Cardiac muscle cell (in vitro differentiated cells and primary cell): Measurements from ENCODE around the gene COQ4. TPM values are rescaled to one million over a fixed set of nuclear protein-coding genes. Genes with fewer than 3 reads are reported as not detected.
A peak's percentile ranks its signal among the peaks of the same experiment; 100 is the strongest.
"Not testable (repeated sequence)": the region's sequence is repeated elsewhere in the genome, so short reads cannot be mapped to it uniquely, and the experiment has no call there.

Experiments
- DNase-seq, 2 donors: peaks; one replicate each; pipeline versions ENCODE4 v3.0.0 to v3.0.0-alpha.2; 2010 to 2017; ENCODE audit warnings: low read depth in 1 of 2, low spot score in 1 of 2
- H3K27ac ChIP-seq: fragments of 200-600 bp; sonication (generic); 2 replicates; pipeline ENCODE4 v1.5.1; 2016
- H3K27me3 ChIP-seq: fragments of 200-600 bp; sonication (generic); 2 replicates; pipeline ENCODE4 v1.6.0; 2016; ENCODE audit warnings: control low read depth
- H3K36me3 ChIP-seq: fragments of 200-600 bp; sonication (generic); 2 replicates; pipeline ENCODE4 v1.5.1; 2016; ENCODE audit warnings: control low read depth
- H3K4me1 ChIP-seq: fragments of 200-600 bp; sonication (generic); 2 replicates; pipeline ENCODE4 v1.8.1; 2017; ENCODE audit warnings: low read depth, mild to moderate bottlenecking, mixed run types
- H3K4me3 ChIP-seq: fragments of 200-600 bp; sonication (generic); 2 replicates; pipeline ENCODE4 v1.5.1; 2016; ENCODE audit warnings: mild to moderate bottlenecking
- H3K9me3 ChIP-seq: fragments of 200-600 bp; sonication (generic); 2 replicates; pipeline ENCODE4 v1.5.1; 2017; ENCODE audit warnings: low read depth, mild to moderate bottlenecking, control low read depth
- polyA plus RNA-seq: library from polyadenylated mRNA; unstranded; fragments of >200 nt; fragmentation: Nextera tagmentation; extraction: Ambion mirVana; gene quantifications from 2 replicates; pipeline ENCODE4 v1.2.1, GENCODE V29; 2016
- total RNA-seq: library from RNA; depleted of rRNA; stranded (reverse); fragments of >200 nt; gene quantifications from 2 replicates; pipeline ENCODE4 v1.2.3, GENCODE V29; 2016
- TF ChIP-seq, protein P1 (sequence below): IDR thresholded peaks from 2 replicates; pipeline ENCODE4 v1.5.1; 2012; ENCODE audit warnings: low read depth, mild to moderate bottlenecking, low read length

The COQ4 gene
- total and polyA plus RNA-seq, 2 experiments from 2014 or later = 81.1 to 87.1 TPM

DNA sequence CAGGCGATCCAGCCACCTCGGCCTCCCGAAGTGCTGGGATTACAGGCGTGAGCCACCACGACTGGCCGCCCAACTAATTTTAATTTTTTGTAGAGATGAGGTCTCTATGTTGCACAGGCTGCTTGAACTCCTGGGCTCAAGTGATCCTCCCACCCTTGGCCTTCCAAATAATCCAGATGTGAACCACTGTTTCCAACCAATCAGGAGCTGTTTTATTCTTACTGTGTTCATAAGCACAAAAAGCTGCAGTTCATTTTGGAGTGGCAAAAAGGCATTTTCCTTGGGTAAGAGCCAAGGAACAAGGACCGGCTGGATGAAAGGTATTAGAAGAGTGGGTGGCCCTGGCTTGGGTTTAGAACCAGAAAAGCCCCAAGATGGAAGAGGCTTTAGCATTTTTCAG is 12.5 kb downstream of the COQ4 start:
- no peaks in the 10 kb centered on the region for H3K9me3 ChIP-seq
- H3K27ac ChIP-seq = no peak overlapping the region
- H3K36me3 ChIP-seq = peaks cover 3% of the 10 kb centered on the region
- no peak for DNase-seq
- no peak overlapping the region for H3K4me3 ChIP-seq
- H3K27me3 ChIP-seq = no peaks in the 10 kb centered on the region
- H3K4me1 ChIP-seq = no peaks in the 10 kb centered on the region
- TF ChIP-seq, protein P1, sequence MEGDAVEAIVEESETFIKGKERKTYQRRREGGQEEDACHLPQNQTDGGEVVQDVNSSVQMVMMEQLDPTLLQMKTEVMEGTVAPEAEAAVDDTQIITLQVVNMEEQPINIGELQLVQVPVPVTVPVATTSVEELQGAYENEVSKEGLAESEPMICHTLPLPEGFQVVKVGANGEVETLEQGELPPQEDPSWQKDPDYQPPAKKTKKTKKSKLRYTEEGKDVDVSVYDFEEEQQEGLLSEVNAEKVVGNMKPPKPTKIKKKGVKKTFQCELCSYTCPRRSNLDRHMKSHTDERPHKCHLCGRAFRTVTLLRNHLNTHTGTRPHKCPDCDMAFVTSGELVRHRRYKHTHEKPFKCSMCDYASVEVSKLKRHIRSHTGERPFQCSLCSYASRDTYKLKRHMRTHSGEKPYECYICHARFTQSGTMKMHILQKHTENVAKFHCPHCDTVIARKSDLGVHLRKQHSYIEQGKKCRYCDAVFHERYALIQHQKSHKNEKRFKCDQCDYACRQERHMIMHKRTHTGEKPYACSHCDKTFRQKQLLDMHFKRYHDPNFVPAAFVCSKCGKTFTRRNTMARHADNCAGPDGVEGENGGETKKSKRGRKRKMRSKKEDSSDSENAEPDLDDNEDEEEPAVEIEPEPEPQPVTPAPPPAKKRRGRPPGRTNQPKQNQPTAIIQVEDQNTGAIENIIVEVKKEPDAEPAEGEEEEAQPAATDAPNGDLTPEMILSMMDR = no peak

DNA sequence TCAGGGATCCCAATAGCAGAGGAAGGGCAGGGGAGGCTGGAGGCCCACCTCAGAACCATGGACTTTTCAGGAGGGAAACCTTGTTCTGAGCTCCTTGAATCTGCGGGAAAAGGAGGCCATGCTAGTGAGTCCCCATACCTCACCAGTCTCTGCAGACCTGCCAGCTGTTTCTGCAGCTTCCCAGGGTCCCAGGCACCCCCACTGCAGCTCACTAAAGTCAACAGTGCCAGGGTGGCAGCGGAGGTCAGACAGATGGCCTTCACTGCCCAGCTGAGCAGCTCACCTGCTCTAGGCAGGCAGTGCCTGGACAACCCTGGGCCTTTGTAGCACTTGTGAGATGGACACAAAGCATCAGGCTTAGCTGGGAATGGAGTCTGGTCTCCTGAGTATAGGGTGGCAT is 13.3 kb downstream of the COQ4 start:
- H3K4me3 ChIP-seq = no peak overlapping the region
- no peaks in the 10 kb centered on the region for H3K27me3 ChIP-seq
- H3K27ac ChIP-seq = no peak overlapping the region
- peaks cover 3% of the 10 kb centered on the region for H3K36me3 ChIP-seq
- H3K4me1 ChIP-seq = no peaks in the 10 kb centered on the region
- H3K9me3 ChIP-seq = no peaks in the 10 kb centered on the region
- no peak for DNase-seq
- TF ChIP-seq, protein P1 = no peak

DNA sequence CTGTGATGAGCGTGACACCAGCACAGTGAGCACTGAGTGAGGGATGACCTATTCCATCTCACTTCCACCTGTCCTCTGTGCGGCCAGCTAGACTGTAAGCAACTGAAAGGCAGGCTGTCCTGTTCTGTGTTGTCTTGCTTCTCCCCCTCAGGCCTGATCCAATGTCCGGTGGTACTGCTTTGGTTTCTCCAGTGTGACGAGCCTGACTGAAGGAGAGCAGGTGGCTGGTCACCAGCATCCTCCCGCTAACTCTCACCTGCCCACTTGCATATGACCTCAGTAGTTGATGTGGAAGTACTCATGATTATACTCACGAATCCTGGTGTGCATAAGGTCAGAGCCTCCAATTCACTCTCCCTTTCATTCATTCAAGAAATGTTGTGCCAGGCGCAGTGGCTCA is 15.3 kb downstream of the COQ4 start:
- Histone ChIP-seq H3K36me3 (no peaks in the 10 kb centered on the region), H3K4me3 (no peak overlapping the region), H3K27me3 (no peaks in the 10 kb centered on the region), H3K4me1 (no peaks in the 10 kb centered on the region), H3K9me3 (no peaks in the 10 kb centered on the region), H3K27ac (no peak overlapping the region)
- TF ChIP-seq, protein P1 = no peak
- DNase-seq = no peak

DNA sequence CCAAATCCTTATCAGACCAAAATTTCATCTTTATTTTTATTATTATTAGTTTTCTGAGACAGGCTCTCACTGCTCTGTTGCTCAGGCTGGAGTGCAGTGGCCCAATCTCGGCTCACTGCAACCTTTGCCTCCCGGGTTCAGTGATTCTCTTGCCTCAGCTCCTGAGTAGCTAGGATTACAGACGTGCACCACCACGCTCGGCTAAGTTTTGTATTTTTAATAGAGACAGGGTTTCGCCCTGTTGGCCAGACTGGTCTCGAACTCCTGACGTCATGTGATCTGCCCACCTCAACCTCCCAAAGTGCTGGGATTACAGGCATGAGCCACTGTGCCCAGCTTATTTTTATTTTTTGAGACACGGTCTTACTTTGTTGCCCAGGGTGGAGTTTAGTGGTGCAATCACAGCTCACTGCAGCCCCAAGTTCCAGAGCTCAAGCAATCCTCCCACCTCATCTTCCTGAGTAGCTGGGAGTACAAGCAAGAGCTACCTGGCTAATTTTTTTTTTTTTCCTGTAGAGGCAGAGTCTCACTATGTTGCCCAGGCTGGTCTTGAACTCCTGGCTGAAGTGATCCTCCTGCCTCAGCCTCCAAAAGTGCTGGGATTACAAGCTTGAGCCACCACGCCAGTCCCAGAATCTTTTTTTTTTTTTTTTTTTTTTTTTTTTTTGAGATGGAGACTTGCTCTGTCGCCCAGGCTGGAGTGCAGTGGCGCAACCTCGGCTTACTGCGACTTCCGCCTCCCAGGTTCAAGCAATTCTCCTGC is 16.4 kb downstream of the COQ4 start:
- H3K4me1 ChIP-seq, H3K27me3 ChIP-seq, H3K27ac ChIP-seq, H3K36me3 ChIP-seq, H3K4me3 ChIP-seq, H3K9me3 ChIP-seq, DNase-seq: not testable (repeated sequence)

DNA sequence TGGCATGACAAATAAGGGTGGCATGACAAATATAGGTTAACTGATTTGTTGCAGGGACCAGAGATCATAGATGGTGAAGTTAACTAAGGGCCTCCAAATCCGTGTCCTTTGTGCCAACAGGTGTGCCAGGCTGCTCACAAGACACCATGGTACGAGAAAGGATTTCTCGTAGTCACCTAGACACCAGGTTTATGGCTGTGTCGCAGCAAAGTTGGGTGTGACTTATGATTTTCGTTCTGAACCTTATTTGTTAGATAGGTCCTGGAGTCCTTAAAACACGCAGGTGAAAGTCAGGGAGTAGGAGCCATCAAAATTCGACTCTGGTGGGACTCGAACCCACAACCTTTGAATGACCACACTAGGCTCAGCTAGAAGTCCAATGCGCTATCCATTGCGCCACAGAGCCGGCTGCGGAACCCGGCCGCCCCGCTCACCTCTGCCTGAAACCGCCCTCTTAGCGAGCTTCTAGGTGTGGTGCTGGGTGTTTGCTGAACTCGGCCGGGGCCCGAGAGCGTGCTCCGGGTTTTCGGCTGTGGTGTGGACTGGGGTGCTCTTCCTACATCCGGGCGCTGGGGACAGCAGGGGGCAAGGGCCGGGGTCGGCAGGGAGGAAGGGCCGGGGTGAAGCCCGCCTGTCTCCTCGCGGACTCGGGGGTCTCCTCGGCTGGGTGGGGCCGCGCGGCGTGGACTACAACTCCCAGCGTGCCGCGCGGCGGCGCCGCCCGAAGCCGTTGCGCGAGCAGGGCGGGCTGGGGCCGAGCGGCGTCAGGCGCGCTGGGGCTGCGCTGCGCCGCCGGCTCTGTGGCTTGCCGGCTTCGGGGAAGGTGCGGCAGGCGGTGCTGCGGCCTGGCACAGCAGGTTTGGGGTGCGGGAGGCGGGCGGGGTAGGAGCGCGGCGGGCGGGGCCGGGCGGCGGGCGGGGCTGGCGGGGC is 17.4 kb downstream of the COQ4 start, which contains the start of gene SLC27A4:
Gene SLC27A4 (plus strand): TSS at position 767 of the 930 bp plus-strand sequence. CDS start 2,606 bp downstream, outside the sequence.
- TF ChIP-seq, protein P1 = no peak
- Histone ChIP-seq H3K4me3 (peak within 1 kb of the TSS; percentile 82), H3K27me3 (no peaks in the 10 kb centered on the region), H3K4me1 (no peaks in the 10 kb centered on the region), H3K9me3 (no peaks in the 10 kb centered on the region), H3K36me3 (peaks cover 4% of the 10 kb centered on the region), H3K27ac (no peak within 1 kb of the TSS)
- peak; percentile 84 to 90 for DNase-seq
